ENCODE data around the gene SYMPK.

The SYMPK gene

DNA sequence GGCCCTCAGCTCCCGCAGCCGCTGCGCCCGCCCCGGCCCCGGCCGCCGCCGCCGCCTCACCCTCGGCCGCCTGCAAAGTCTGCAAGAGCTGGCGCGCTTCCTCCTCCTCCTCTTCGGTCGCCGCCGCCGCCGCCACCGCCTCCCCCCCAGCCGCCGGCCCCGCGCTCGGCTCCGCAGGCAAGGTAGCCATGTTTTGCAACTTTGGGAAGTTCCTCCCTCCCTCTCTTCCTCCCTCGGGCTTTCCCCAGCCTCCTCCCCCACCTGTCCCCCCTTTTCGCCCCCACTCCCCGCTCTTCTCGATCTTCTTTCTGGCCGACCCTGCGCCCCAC lies 94.3 kb downstream of the SYMPK start:
- in situ Hi-C loops (cut with MboI; ENCODE audit: low sequenced_read_pairs): no loop called here

- in situ Hi-C loops (cut with MboI; ENCODE audit: low sequenced_read_pairs): no loop called here
These were observed 94.9 kb downstream of the SYMPK start for GRCh38 chr19:45767881-45768654.

DNA sequence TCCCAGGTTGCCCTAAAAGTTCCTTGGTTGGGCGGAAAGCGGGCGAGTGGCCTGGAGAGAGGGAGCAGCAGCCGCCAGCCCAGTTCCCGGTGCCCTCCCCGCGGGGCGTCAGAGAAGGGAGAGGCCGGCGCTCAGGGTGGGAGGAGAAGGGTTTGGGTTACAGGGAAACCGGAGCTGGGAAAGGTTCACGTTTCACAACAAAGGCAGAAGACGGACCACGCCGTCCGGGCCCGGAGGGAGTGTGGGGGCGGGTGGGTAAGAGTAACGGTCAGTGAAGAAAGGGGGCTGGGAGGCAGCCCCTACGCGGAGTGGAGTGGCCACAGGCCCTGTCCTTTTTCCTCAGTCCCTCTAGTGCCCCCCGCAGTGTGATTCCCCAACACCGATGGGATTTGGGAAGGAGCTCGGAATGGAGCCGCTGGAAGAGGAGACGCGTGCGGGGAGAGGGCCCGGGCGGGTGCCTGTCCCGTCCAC lies 95.5 kb downstream of the SYMPK start:
- in situ Hi-C loops (cut with MboI; ENCODE audit: low sequenced_read_pairs): no loop called here

DNA sequence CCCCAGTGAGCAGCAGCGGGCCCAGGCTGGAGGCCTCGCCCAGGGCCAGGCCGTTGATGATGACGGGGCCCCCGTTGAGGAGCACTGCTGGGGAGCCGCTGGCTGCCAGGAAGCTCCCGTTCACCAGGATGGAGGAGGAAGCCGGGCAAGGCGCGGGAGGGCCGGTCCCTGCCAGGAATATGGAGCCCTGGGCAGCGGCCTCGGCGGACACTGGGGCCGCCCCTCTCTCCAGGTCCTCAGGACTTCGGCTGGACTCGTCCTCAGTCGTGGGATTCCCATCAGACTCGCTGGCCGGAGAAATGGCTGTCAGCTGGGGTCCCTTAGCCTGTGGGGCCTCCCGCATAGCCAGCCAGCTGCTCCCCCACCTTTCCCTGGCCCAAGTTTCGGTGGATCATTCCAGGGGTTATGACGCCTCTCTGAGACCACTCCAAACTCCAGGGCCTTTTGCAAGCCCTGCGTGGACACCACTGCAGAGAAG lies 96.0 kb downstream of the SYMPK start:
- in situ Hi-C loops (cut with MboI; ENCODE audit: low sequenced_read_pairs): no loop called here

DNA sequence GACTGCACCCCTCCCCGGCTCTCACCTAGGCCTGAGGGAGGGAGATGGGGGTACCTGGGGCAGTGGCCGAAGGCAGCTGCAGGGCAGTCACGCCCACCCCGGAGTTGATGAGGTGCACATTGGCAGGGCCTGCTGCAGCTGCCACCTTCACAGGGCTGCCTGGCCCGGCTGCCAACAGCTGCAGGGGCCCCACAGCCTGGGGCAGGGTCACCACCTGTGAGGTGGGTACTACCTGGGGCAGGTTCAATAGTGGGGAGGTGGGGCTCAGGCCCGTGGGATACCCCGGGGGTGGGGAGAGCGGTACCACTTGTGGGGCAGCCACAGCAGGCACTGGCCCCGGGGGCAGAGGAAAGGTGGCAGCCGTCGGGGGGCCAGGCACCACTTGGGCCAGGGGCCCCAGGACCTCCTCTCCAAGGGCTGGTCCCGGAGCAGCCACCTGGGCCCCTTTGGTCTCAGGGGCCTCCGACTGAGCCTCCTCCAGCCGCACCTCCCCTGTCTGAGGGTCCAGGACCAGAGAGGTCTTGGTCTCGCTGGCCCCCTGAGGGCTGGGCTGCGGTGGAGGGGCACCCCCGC lies 96.6 kb downstream of the SYMPK start:
- in situ Hi-C loops (cut with MboI; ENCODE audit: low sequenced_read_pairs): no loop called here

- in situ Hi-C loops (cut with MboI; ENCODE audit: low sequenced_read_pairs): no loop called here
These were observed 97.1 kb downstream of the SYMPK start for GRCh38 chr19:45765702-45766295.
